Ramos (cell line): Measurements from ENCODE around the gene BHLHE40.

Source experiments
- in situ Hi-C: fragments of 300-500 bp; cut with MboI; formaldehyde crosslinking; loops from one replicate; pipeline ENCODE4 v1.14.3; 2022; ENCODE audit warnings: low sequenced_read_pairs; ENCODE audit not compliant: unreplicated experiment

BHLHE40 gene

GRCh38 chr3:4979428-4980228, at the start of gene BHLHE40:
TSS of gene BHLHE40 (plus strand) at chr3:4979437. CDS start at chr3:4979719, 282 bp downstream.
- in situ Hi-C loops: no loop called here

DNA sequence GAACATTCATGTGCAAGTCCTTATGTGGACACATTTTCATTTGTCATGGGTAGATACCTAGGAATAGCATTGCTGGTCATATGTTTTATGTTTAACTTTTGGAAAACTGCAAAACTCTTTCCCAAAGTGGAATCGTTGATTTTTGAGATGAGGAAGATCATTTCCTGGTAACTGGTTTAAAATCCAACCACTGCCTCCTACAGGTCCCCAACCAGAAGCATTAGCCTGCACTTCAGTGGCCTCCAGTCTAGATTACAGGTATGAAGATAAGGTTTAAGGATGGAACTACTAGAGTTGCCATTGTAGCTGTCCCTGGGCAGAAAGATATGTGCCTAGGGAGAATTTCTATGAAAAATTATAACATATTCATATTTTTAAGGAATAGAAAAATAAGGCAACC, 48.7 kb upstream of the BHLHE40 start:
- in situ Hi-C loops: no loop called here

DNA sequence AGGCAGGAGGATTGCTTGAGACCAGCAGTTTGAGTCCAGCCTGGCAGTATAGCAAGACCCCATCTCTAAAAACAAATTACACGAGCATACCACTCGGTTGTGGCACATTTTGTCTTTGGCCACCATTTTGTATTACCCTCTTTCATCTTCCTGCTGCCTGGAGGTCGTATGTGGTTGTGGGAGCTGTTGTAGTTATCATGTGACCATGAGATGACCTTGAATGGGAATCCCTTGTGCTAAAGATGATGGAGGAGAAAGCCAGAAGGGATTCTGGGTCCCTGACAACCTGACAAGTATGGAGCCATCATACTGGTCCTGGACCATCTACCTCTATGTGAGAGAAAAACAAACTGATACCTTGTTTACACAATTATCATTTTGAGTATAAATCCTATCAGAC, 45.2 kb upstream of the BHLHE40 start:
- in situ Hi-C loops: no loop called here

GRCh38 chr3:4935347-4935746, 43.9 kb upstream of the BHLHE40 start:
- in situ Hi-C loops: no loop called here

DNA sequence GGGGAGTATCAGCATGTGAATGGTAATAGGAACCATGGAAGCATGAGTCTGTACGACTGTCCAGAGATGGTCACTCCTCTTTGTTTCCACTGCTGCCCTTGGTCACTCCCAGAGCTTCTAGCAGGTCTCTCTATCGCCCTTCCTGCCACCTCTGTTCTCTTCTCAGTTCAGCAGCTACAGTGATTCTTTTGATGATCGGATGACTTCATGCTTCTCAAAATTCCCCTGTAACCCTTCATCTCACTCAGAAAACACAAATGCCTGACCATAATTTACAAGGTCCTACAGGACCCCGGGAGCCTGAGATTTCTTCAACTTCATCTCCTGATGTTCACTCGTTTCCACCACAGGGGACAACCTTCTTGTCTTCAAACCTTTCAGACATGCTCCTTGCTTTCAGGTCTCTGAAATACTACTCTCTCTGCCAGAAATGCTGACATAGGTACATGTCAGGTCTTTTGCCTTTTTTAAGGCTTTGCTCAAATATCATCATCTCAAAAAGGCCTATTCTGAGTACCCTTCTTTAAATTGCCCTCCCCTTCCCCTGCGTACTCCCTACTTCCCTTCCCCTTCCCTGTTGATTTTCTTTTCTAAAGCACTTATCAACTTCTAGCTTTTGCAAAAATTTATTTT, 42.1 kb upstream of the BHLHE40 start:
- in situ Hi-C loops: no loop called here

GRCh38 chr3:4938281-4938982, 40.8 kb upstream of the BHLHE40 start:
- in situ Hi-C loops: no loop called here

GRCh38 chr3:4939276-4939675, 40.0 kb upstream of the BHLHE40 start:
- in situ Hi-C loops: no loop called here

GRCh38 chr3:4940985-4941384, 38.3 kb upstream of the BHLHE40 start:
- in situ Hi-C loops: no loop called here

- in situ Hi-C loops: no loop called here
Observed at GRCh38 chr3:4943549-4943948, 35.7 kb upstream of the BHLHE40 start.

- in situ Hi-C loops: no loop called here
Observed at GRCh38 chr3:4945324-4945723, 33.9 kb upstream of the BHLHE40 start.

- in situ Hi-C loops: no loop called here
Observed at GRCh38 chr3:4947028-4947427, 32.2 kb upstream of the BHLHE40 start.

DNA sequence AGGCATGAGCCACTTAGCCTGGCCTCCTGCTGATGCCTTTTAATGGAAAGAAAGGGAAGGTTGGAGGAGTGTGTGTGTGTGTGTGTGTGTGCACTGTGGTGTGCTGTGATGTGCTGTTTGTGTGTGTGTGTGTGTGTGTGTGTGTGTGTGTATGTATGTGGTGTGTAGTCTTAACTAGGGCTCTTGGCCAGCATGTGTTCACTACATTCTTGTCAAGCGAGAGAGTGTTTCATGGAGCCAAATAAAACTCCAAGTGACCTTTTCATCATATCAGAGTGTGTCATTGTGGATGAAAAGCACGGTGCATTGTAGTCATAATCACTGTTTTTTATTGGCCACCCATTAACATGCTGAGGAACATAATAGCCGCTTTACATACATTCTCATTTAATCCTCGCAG, 30.8 kb upstream of the BHLHE40 start:
- in situ Hi-C loops: no loop called here

- in situ Hi-C loops: no loop called here
Observed at GRCh38 chr3:4949004-4949403, 30.2 kb upstream of the BHLHE40 start.

GRCh38 chr3:4949659-4950058, 29.6 kb upstream of the BHLHE40 start:
- in situ Hi-C loops: no loop called here

DNA sequence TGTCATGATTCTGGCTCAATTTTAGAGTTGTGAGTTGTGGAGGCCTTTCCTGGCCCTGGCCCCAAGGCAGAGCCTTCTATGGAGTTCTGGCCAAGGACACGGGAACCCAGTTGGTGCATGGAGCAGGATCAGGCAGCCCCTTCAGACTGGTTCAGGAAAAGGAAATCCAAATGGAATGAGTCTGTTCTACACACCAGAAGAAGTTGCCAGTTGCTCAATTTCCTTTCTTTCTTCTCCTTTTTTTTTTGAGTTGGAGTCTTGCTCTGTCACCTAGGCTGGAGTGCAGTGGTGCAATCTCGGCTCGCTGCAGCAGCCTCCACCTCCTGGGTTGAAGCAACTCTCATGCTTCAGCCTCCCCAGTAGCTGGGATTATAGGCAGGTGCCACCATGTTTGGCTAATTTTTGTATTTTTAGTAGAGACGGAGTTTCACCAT, 28.9 kb upstream of the BHLHE40 start:
- in situ Hi-C loops: no loop called here

DNA sequence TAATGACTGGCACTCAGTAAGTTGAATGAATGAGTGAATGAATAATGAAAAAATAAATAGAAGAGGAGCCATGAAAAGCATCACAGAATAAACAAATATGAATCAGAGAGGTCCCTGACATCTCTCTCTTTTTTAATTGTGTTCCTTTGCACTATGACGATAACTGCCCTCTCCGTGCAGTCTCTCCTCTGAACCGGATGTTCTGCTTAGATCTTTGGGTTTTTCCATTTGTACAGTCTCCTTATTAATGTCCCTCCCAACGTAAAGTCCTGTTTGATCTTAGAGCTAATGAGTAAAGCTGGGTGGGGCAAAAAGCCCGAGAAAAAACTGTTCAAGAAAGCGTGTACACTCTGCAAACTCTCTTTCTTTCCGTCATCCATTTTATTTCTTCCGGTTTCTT, 28.3 kb upstream of the BHLHE40 start:
- in situ Hi-C loops: no loop called here

GRCh38 chr3:4953119-4953518, 26.1 kb upstream of the BHLHE40 start:
- in situ Hi-C loops: no loop called here

GRCh38 chr3:4954256-4955000, 24.8 kb upstream of the BHLHE40 start:
- in situ Hi-C loops: no loop called here

- in situ Hi-C loops: no loop called here
Observed at GRCh38 chr3:4956099-4956498, 23.1 kb upstream of the BHLHE40 start.

DNA sequence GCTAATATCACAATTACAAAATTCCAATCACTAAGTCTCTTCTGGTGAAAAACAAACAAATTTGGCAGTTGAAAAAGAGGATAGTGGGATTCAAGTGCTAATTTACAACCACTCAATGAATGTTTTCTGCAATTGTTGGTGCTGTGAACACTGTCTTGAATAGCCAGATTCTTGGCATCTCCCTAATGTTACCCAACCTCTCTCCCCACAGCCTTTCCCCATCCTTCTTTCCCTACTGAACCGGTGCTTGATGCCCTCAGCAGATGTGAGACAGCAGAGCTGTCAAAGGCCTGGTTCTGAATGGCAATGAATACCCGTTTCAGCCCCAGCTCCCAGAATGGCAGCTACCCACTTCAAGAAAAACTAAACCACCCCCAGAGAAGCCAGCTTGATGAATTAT, 22.5 kb upstream of the BHLHE40 start:
- in situ Hi-C loops: no loop called here

- in situ Hi-C loops: no loop called here
Observed at GRCh38 chr3:4957978-4958377, 21.3 kb upstream of the BHLHE40 start.
